Osteoblast (primary cell): ENCODE measurements around the gene COL4A2. TPM values are rescaled to one million over a fixed set of nuclear protein-coding genes. Genes with fewer than 3 reads are reported as not detected.
"Not testable (repeated sequence)": the region's sequence is repeated elsewhere in the genome, so short reads cannot be mapped to it uniquely, and the experiment has no call there.

Experiments
- DNase-seq: peaks from one replicate; pipeline ENCODE4 v3.0.0; 2011; ENCODE audit warnings: low spot score, mixed read lengths; ENCODE audit not compliant: insufficient read length; ENCODE audit errors: missing footprints
- H2AFZ ChIP-seq: 2 replicates; pipeline ENCODE4 v1.6.0; 2011; ENCODE audit warnings: mild to moderate bottlenecking, low read length
- H3K27ac ChIP-seq: 2 replicates; pipeline ENCODE4 v1.5.1; 2011; ENCODE audit warnings: mild to moderate bottlenecking, low read depth, low read length, moderate library complexity
- H3K27me3 ChIP-seq: 2 replicates; pipeline ENCODE4 v1.6.0; 2012; ENCODE audit warnings: mild to moderate bottlenecking, control low read depth, inconsistent platforms, low read length, moderate library complexity; ENCODE audit not compliant: insufficient read depth
- H3K36me3 ChIP-seq: 2 replicates; pipeline ENCODE4 v1.5.1; 2011; ENCODE audit warnings: mild to moderate bottlenecking, low read length, control low read depth, moderate library complexity; ENCODE audit not compliant: insufficient read depth
- H3K4me1 ChIP-seq: 2 replicates; pipeline ENCODE4 v1.5.1; 2011; ENCODE audit warnings: mild to moderate bottlenecking, low read length, control low read depth, moderate library complexity; ENCODE audit not compliant: insufficient read depth
- H3K4me2 ChIP-seq: 2 replicates; pipeline ENCODE4 v1.6.0; 2011; ENCODE audit warnings: mild to moderate bottlenecking, low read length; ENCODE audit not compliant: insufficient read depth
- H3K4me3 ChIP-seq: fragments of 200-600 bp; sonication (generic); 3 replicates; pipeline ENCODE4 v1.5.1; 2012; ENCODE audit warnings: mild to moderate bottlenecking, low read length, inconsistent platforms; ENCODE audit not compliant: insufficient read depth
- H3K79me2 ChIP-seq: 2 replicates; pipeline ENCODE4 v1.6.0; 2012; ENCODE audit warnings: mild to moderate bottlenecking, low read length, control low read depth, inconsistent platforms; ENCODE audit not compliant: insufficient read depth
- H3K9me3 ChIP-seq: 2 replicates; pipeline ENCODE4 v1.5.1; 2011; ENCODE audit warnings: low read depth, low read length, control low read depth
- H4K20me1 ChIP-seq: 2 replicates; pipeline ENCODE4 v1.6.0; 2012; ENCODE audit warnings: mild to moderate bottlenecking, low read length, control low read depth; ENCODE audit not compliant: insufficient read depth
- CTCF ChIP-seq: IDR thresholded peaks from 2 replicates; pipeline ENCODE4 v1.5.1; 2011; ENCODE audit warnings: mild to moderate bottlenecking, low read depth, low read length, moderate library complexity; ENCODE audit errors: extremely low read depth
- total RNA-seq: library from RNA; depleted of rRNA; stranded (reverse); fragments of >200 nt; gene quantifications from 2 replicates; pipeline ENCODE4 v1.2.3, GENCODE V29; 2012

The COL4A2 gene
- total RNA-seq, 1 donor = 267 TPM

- Histone ChIP-seq H3K79me2 (no peaks in the 10 kb centered on the region), H4K20me1 (no peaks in the 10 kb centered on the region), H3K27me3 (no peaks in the 10 kb centered on the region), H3K4me2 (no peak overlapping the region), H3K9me3 (no peaks in the 10 kb centered on the region), H3K4me1 (peaks cover 7% of the 10 kb centered on the region), H2AFZ (no peak overlapping the region), H3K27ac (no peak overlapping the region), H3K4me3 (no peak overlapping the region), H3K36me3 (peaks cover 89% of the 10 kb centered on the region)
- DNase-seq = peak; percentile 57
- no peak for TF ChIP-seq CTCF
These were observed 188.8 kb downstream of the COL4A2 start for GRCh38 chr13:110495881-110496280.

- no peaks in the 10 kb centered on the region for H3K79me2 ChIP-seq
- H3K4me1 ChIP-seq = peaks cover 7% of the 10 kb centered on the region
- no peaks in the 10 kb centered on the region for H3K9me3 ChIP-seq
- no peak overlapping the region for H3K4me2 ChIP-seq
- H3K4me3 ChIP-seq = no peak overlapping the region
- peak; percentile 26 for DNase-seq
- no peak overlapping the region for H3K27ac ChIP-seq
- H3K36me3 ChIP-seq = peaks cover 89% of the 10 kb centered on the region
- H2AFZ ChIP-seq = no peak overlapping the region
- no peak for TF ChIP-seq CTCF
- H3K27me3 ChIP-seq = no peaks in the 10 kb centered on the region
- H4K20me1 ChIP-seq = no peaks in the 10 kb centered on the region
These were observed 189.2 kb downstream of the COL4A2 start for GRCh38 chr13:110496281-110496680.

DNA sequence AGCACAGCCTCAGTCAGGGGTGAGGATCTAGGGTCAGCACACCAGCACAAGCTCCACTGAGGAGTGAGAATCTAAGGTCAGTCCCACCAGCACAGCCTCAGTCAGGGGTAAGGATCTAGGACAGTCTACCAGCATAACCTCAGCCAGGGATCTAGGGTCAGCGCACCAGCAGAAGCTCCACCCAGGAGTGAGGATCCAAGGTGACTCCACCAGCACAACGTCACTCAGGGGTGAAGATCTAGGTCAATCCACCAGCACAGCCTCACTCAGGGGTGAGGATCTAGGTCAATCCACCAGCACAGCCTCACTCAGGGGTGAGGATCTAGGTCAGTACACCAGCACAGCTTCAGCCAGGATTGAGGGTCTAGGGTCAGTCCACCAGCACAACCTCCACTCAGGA, 189.9 kb downstream of the COL4A2 start:
- H3K4me2 ChIP-seq = no peak overlapping the region
- DNase-seq = peak; percentile 37

GRCh38 chr13:110497896-110498295, 190.8 kb downstream of the COL4A2 start:
- not testable (repeated sequence) for H3K9me3 ChIP-seq, H4K20me1 ChIP-seq, H3K4me1 ChIP-seq, H3K27ac ChIP-seq, H2AFZ ChIP-seq, H3K4me2 ChIP-seq, H3K4me3 ChIP-seq, H3K79me2 ChIP-seq, H3K27me3 ChIP-seq
- DNase-seq = peak; percentile 14
- peaks cover 87% of the 10 kb centered on the region for H3K36me3 ChIP-seq

More for the DNA sequence above, 189.9 kb downstream of the COL4A2 start:
- H3K27ac ChIP-seq = no peak overlapping the region
- H2AFZ ChIP-seq = no peak overlapping the region
- H3K4me1 ChIP-seq = peaks cover 7% of the 10 kb centered on the region
- no peaks in the 10 kb centered on the region for H4K20me1 ChIP-seq
- H3K27me3 ChIP-seq = no peaks in the 10 kb centered on the region
- TF ChIP-seq CTCF = no peak
- no peaks in the 10 kb centered on the region for H3K79me2 ChIP-seq
- H3K9me3 ChIP-seq = no peaks in the 10 kb centered on the region
- no peak overlapping the region for H3K4me3 ChIP-seq
- H3K36me3 ChIP-seq = peaks cover 88% of the 10 kb centered on the region

- no peak overlapping the region for H3K4me2 ChIP-seq
- peak; percentile 8 for DNase-seq
- TF ChIP-seq CTCF = no peak
- no peaks in the 10 kb centered on the region for H3K9me3 ChIP-seq
- peaks cover 87% of the 10 kb centered on the region for H3K36me3 ChIP-seq
- H2AFZ ChIP-seq = no peak overlapping the region
- no peaks in the 10 kb centered on the region for H4K20me1 ChIP-seq
- no peaks in the 10 kb centered on the region for H3K79me2 ChIP-seq
- no peak overlapping the region for H3K27ac ChIP-seq
- H3K27me3 ChIP-seq = no peaks in the 10 kb centered on the region
- peaks cover 10% of the 10 kb centered on the region for H3K4me1 ChIP-seq
- no peak overlapping the region for H3K4me3 ChIP-seq
These were observed 191.2 kb downstream of the COL4A2 start for GRCh38 chr13:110498327-110498726.
